CD4-positive, alpha-beta T cell treated with Interleukin-17A for 1 hour (primary cell): ENCODE data around the gene ZNF629.

Source experiments
- DNase-seq: peaks from one replicate; pipeline ENCODE4 v3.0.0-alpha.2; 2020

ZNF629 gene

DNA sequence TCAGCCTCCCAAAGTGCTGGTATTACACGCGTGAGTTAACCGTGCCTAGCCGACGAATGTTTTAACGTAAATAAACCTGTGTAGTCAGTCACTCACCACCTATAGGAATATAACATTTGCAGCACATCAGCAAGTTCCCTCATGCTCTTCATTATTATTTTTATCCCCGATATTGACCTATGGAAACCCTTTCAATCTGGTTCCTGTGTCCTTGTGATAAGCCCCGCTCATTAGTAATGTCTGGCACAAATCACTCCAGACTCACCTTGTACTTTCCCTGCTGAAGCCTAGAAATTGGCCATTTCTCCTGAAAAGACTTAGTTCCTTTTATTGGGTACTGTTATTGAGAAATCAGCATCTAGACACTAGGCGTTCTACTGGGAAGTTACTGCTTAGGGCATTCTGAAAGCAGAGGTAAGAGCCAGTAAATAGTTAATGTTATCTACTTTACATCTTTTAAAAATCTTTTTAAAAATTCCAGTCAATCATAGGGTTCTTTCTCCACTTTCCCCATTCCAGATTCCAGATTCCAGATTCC, 40.3 kb downstream of the ZNF629 start:
- DNase-seq: no peak

DNA sequence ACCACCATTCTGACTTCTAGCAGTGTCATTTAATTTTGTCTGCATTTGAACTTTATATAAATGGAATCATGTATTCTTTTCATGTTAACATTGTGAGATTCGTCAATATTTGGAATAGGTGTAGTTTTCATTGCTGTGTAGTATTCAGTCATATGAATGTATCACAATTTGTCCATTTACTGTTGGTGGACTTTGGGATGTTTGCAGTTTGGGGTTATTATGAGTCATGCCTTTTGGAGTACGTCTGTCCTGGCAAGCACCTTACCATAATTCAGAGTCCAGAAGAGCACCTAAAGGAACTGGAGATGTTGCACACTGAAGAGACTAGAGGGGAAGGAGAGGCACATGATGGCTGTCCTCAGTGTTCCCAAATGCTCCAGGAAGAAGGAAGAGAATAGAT, 41.9 kb downstream of the ZNF629 start:
- DNase-seq: no peak

DNA sequence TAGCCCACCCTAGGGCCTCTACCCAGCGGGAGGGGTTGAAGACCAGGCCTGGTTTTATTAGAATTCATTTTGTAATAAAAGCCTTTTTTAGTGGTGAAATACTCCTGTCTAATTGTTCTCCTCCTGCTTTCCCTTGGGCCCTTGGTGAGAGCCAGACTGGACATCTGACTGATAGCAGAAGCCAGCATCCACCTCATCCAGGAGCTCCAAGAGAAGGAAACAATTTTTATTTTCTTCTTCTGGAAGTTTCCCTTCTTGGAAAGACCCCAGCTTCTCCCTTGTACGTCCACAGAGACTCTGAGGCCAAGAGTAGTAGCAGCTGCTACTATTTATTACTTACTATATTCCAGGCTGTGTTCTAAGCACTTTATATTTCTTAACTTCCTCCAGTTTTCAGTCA, 42.8 kb downstream of the ZNF629 start:
- DNase-seq: no peak

DNA sequence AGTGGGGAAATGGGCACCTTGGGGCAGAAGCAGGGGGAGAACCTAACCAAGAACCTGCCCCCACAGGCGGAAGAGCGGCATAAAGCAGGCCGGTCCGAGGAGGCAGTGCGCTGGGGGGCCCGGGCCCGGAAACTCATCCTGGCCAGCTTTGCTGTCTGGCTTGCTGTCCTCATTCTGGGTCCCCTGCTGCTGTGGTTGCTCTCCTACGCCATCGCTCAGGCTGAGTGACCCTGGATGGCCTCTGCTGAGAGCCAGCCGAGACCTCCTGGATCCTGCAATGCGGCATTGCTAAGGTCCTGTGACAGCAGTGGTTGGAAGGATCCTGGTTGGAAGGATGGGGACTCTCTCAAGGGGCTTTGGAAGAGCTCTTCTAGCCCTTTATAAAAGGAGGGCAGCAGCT, 43.3 kb downstream of the ZNF629 start:
- DNase-seq: no peak

DNA sequence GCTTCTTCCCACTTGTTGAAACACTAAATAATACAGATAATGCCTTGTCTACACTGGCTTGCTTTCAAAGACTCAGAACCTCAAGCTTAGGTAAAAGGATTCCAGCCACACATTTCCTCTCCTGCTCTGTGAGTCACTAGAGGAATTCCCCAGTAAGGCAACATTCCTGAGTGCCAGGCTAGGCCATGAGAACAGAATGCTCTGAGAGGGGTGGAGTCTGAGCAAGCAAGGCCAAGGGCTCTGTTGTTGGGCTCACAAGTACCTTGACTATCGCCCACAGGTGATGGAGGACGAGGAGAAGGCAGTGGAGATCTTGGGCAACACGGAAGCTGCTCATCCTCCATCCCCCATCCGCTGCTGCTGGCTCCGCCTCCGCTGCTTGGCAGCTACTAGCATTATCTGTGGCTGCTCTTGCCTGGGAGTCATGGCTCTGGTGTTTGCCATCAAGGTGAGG, 45.5 kb downstream of the ZNF629 start:
- DNase-seq: no peak

DNA sequence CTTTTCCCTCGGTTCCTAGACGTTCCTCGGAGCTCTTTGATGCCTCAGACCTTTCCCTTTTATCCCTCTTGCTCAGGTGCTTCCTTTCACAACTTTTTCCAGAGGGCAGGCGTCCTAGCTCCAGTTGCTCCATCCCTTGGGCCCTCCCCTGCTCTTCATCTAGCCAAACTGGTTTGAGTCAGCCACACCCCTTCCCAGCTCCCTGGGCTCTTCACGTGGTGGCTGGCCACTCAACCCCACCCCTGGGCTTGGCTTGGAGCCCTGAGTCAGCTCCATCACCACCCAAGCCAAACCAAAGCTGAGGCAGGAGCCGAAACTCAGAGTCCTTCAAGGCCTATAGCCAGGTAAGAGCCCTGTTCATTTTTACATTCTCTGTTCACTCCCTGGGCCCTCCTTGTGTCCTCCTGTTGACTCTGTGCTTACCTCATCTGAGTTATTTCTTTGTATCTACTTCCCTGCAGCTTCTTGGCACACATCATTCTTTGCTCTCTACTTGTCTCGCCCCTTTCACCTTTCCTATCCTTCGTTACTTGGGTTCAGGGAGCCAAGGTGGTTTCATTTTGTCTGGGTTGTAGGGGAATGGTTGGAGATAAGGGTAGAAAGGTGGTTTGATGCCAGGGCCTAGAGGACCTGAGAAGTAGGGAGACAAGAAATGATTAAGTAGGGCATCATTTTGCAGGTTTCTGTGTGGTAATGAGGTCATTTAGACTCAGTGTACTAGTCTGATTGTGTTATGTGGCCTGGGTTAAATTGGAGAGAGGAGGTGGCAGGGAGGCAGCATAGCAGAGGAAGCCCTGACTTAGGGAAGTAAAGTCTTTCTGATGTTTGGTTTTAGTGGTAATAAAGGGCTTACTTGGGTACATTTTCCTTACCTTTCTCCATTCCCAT, 46.4 kb downstream of the ZNF629 start:
- DNase-seq: no peak

DNA sequence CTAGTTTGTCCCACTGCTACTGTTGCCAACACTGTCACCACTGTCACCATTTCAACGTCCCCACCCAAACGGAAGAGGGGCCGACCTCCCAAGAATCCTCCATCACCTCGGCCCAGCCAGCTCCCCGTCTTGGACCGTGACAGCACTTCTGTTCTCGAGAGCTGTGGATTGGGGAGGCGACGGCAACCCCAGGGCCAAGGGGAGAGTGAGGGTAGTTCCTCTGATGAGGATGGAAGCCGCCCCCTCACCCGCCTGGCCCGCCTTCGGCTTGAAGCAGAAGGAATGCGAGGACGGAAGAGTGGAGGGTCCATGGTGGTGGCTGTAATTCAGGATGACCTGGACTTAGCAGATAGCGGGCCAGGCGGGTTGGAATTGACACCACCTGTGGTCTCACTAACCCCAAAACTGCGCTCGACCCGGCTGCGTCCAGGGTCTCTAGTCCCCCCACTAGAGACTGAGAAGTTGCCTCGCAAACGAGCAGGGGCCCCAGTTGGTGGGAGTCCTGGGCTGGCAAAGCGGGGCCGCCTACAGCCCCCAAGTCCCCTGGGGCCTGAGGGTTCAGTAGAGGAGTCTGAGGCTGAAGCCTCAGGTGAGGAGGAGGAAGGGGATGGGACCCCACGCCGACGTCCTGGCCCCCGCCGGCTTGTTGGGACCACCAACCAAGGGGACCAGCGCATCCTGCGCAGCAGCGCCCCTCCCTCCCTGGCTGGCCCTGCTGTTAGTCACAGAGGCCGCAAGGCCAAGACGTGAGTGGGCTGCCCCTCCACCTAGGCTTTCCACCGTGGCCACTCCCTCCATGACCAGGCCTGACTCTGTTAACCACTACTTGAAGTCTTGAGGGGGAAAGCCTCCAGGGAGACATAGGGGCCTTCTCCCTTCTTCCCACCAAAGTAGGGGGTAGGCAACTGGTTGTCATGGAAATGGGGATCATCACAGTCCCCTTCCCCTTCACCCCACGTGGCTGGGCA, 47.7 kb downstream of the ZNF629 start:
- DNase-seq: no peak

DNA sequence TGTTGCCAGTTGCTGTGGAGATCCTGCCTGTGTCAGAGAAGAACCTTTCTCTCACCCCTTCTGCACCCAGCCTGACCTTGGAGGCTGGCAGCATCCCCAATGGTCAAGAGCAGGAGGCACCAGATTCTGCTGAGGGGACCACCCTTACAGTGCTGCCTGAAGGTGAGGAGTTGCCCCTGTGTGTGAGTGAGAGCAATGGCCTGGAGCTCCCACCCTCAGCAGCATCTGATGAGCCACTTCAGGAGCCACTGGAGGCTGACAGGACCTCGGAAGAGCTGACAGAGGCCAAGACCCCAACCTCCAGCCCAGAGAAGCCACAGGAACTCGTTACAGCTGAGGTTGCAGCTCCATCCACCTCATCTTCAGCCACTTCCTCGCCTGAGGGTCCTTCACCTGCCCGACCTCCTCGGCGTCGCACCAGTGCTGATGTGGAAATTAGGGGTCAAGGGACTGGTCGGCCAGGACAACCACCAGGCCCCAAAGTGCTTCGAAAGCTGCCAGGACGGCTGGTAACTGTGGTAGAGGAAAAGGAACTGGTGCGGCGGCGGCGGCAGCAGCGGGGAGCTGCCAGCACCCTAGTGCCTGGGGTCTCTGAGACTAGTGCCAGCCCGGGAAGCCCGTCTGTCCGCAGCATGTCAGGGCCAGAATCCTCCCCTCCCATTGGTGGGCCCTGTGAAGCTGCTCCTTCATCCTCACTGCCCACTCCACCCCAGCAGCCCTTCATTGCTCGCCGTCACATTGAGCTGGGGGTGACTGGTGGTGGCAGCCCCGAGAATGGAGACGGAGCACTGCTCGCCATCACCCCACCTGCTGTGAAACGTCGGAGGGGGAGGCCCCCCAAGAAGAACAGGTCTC, 49.0 kb downstream of the ZNF629 start:
- DNase-seq: no peak

DNA sequence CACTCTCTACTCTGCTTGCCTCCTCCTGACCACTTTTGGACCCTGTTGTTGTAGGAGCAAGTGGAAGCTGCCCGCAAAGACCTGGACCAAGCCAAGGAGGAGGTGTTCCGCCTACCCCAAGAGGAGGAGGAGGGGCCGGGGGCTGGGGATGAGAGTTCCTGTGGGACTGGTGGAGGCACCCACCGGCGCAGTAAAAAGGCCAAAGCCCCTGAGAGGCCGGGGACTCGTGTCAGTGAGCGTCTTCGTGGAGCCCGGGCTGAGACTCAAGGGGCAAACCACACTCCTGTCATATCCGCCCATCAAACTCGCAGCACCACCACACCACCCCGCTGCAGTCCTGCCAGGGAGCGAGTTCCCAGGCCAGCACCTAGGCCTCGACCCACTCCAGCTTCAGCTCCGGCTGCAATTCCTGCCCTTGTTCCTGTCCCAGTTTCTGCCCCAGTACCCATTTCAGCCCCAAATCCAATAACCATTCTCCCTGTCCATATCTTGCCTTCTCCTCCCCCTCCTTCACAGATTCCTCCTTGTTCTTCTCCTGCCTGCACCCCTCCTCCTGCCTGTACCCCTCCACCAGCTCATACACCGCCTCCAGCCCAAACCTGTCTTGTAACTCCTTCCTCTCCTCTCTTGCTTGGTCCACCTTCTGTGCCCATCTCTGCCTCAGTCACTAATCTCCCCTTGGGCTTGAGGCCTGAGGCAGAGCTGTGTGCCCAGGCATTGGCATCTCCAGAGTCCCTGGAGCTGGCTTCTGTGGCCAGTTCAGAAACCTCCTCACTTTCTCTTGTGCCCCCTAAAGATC, 49.8 kb downstream of the ZNF629 start:
- DNase-seq: no peak

DNA sequence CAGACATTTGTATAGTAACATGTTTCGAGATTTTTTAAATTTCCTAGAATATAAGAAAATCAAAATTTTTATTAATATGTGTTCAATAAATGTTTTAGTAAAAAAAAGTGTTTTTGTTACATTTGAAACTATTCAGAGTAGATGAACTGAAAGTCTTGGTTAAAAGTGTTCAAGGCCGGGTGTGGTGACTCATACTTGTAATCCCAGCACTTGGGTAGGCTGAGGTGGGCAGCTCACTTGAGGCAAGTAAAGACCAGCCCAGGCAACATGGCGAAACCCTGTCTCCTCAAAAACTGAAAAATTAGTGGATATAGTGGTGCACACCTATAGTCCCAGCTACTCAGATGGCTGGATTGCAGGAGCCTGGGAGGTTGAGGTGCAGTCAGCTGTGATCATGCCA, 55.6 kb downstream of the ZNF629 start:
- no peak for DNase-seq

DNA sequence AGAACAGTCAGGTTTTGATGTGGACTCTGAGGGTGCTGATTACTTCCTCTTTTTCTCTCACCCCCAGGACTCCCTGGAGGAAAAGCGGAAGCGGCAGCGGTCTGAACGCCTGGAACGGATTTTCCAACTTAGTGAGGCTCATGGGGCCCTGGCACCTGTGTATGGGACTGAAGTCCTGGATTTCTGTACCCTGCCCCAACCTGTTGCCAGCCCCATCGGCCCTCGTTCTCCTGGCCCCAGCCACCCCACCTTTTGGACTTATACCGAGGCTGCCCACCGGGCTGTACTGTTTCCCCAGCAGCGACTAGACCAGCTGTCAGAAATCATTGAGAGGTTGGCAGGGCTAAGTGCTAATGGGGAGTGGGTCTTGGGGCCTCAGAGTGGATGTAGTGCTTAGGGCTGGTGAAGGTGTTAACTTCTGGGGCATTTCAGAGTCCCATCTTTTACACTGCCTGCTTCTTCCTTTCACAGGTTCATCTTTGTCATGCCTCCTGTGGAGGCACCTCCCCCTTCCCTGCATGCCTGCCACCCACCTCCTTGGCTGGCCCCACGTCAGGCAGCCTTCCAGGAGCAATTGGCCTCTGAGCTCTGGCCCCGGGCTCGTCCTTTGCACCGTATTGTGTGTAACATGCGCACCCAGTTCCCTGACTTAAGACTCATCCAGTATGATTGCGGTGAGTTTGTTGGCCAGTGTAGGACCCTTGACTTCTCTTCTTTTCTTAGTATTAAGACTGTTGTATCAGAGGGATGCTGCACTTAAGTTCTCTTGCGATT, 57.9 kb downstream of the ZNF629 start:
- no peak for DNase-seq
